HepG2 (cell line): ENCODE data around the gene HOMEZ. TPM values are rescaled to one million over a fixed set of nuclear protein-coding genes. Genes with fewer than 3 reads are reported as not detected.

Source experiments
- ETV5 ChIP-seq: IDR thresholded peaks from 2 replicates; pipeline ENCODE4 v1.6.1; 2018; ENCODE audit warnings: missing biosample characterization, missing genetic modification reagents, inconsistent platforms, borderline replicate concordance
- EZH2 ChIP-seq: conservative IDR thresholded peaks from 2 replicates; pipeline ENCODE4 v1.6.1; 2012; ENCODE audit warnings: mild to moderate bottlenecking, low read depth, low read length, moderate library complexity
- LCORL ChIP-seq, 2 experiments: fragments of 450-650 bp in 1 of 2; sonication (generic) in 1 of 2; formaldehyde crosslinking in 1 of 2; IDR thresholded peaks; 2 replicates each; pipeline versions ENCODE4 v1.5.0 to v1.6.1; 2017 to 2020; ENCODE audit warnings: antibody characterized with exemption in 1 of 2, missing genetic modification reagents in 1 of 2
- MBNL3 ChIP-seq: fragments of 250-450 bp; sonication (Bioruptor Pico); conservative IDR thresholded peaks from 2 replicates; pipeline ENCODE4 v1.8.0; 2022; ENCODE audit warnings: mild to moderate bottlenecking, inconsistent platforms
- MED8 ChIP-seq: sonication (generic); formaldehyde crosslinking; IDR thresholded peaks from 2 replicates; pipeline ENCODE4 v1.8.1; 2023; ENCODE audit warnings: mild to moderate bottlenecking, missing genetic modification reagents; ENCODE audit not compliant: insufficient replicate concordance
- TBP ChIP-seq: sonication (generic); formaldehyde crosslinking; IDR thresholded peaks from 2 replicates; pipeline ENCODE4 v1.5.0; 2020; ENCODE audit warnings: missing genetic modification reagents
- TMF1 ChIP-seq: sonication (generic); formaldehyde crosslinking; IDR thresholded peaks from 2 replicates; pipeline ENCODE4 v1.8.1; 2022; ENCODE audit warnings: low read depth, missing genetic modification reagents
- ZBTB21 ChIP-seq: sonication (generic); formaldehyde crosslinking; IDR thresholded peaks from 2 replicates; pipeline ENCODE4 v1.4.0; 2020; ENCODE audit warnings: missing genetic modification reagents
- ZBTB3 ChIP-seq: sonication (generic); formaldehyde crosslinking; IDR thresholded peaks from 2 replicates; pipeline ENCODE4 v1.4.0; 2020; ENCODE audit warnings: low read depth, mild to moderate bottlenecking, moderate library complexity, missing genetic modification reagents, borderline replicate concordance
- ZNF17 ChIP-seq: sonication (generic); formaldehyde crosslinking; IDR thresholded peaks from 2 replicates; pipeline ENCODE4 v1.5.0; 2020; ENCODE audit warnings: mild to moderate bottlenecking, missing genetic modification reagents
- ZNF878 ChIP-seq: sonication (generic); formaldehyde crosslinking; IDR thresholded peaks from 2 replicates; pipeline ENCODE4 v1.8.1; 2023; ENCODE audit warnings: mild to moderate bottlenecking, missing genetic modification reagents, moderate library complexity
- polyA plus RNA-seq, 8 experiments: library from polyadenylated mRNA; depleted of rRNA in 3 of 8; stranded (reverse) in 7 of 8; unstranded in 1 of 8; fragments of >200 nt; fragmentation: Illumina TruSeq in 4 of 8; extraction: Trizol in 4 of 8; gene quantifications; 2 replicates each; pipeline versions ENCODE4 v1.2.1 to v1.2.3, GENCODE V29; 2011 to 2016; ENCODE audit warnings: low read depth in 4 of 8, missing spikeins in 1 of 8, mixed read lengths in 1 of 8; ENCODE audit not compliant: insufficient read depth in 1 of 8
- total RNA-seq, 5 experiments: library from RNA; depleted of rRNA; stranded (reverse); fragments of >200 nt; fragmentation: Illumina TruSeq; extraction: Trizol; gene quantifications; 2 replicates each; pipeline ENCODE4 v1.2.3, GENCODE V29; 2016; ENCODE audit warnings: low read depth in 1 of 5
- TF ChIP-seq, protein P1 (sequence below): sonication (generic); formaldehyde crosslinking; IDR thresholded peaks from 2 replicates; pipeline ENCODE4 v1.5.1; 2020; ENCODE audit warnings: mild to moderate bottlenecking, missing genetic modification reagents, moderate library complexity
- TF ChIP-seq, protein P2 (sequence below): sonication (generic); formaldehyde crosslinking; IDR thresholded peaks from 2 replicates; pipeline ENCODE4 v1.4.0; 2020; ENCODE audit warnings: missing genetic modification reagents, mild to moderate bottlenecking, borderline replicate concordance
- TF ChIP-seq, protein P3 (sequence below): sonication (generic); formaldehyde crosslinking; IDR thresholded peaks from 2 replicates; pipeline ENCODE4 v1.4.0; 2020; ENCODE audit warnings: missing genetic modification reagents
- TF ChIP-seq, protein P4 (sequence below): sonication (generic); formaldehyde crosslinking; IDR thresholded peaks from 2 replicates; pipeline ENCODE4 v1.5.0; 2020; ENCODE audit warnings: missing genetic modification reagents
- TF ChIP-seq, protein P5 (sequence below): sonication (generic); formaldehyde crosslinking; conservative IDR thresholded peaks from 2 replicates; pipeline ENCODE4 v1.4.0; 2020; ENCODE audit warnings: missing genetic modification reagents
- TF ChIP-seq, protein P6 (sequence below): sonication (generic); formaldehyde crosslinking; IDR thresholded peaks from 2 replicates; pipeline ENCODE4 v1.4.0; 2020; ENCODE audit warnings: mild to moderate bottlenecking, missing genetic modification reagents

HOMEZ gene
- total and polyA plus RNA-seq, 2 of the 13 experiments (the other 11 are each of a cell fraction or from before 2014, with no cell fraction given): 14.5 to 31.8 TPM

DNA sequence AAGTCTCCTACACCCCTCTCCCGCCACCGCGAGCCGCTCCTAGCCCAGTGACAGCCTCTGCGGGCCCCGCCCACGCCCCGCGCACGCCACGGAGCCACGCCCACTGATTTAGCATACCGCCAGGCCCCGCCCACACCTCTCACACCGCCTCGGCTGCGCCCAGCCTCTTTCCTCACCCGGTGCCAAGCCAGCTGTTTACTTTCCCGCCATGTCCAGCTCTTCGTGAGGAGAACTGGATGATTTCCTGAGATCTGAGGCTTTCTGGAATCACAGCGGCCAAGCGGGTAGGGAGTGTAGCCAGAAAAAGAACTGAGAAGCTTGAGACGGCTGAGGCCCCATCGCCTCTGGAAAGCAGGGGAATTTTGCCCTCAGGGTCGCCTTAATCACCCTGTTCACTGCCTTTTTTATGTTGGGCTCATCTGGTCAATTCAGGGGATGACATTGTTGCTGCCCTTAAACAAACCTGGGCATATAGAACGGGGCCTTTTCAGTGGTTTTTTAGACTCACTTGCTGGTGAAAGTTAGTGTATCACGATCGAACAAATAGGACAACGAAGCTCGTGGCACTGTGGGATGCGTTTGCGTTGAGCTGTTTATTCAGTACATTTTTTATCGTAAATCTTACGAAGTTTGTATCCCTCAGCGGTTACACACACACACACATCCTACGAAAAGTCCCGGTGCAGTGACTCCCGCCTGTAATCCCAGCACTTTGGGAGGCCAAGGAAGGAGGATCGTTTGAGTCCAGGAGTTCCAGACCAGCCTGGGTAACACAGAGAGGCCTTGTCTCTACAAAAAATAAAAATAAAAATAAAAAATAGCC is 47.9 kb downstream of the HOMEZ start, which contains the start of gene RNF212B (continued):
- TF ChIP-seq, protein P1, sequence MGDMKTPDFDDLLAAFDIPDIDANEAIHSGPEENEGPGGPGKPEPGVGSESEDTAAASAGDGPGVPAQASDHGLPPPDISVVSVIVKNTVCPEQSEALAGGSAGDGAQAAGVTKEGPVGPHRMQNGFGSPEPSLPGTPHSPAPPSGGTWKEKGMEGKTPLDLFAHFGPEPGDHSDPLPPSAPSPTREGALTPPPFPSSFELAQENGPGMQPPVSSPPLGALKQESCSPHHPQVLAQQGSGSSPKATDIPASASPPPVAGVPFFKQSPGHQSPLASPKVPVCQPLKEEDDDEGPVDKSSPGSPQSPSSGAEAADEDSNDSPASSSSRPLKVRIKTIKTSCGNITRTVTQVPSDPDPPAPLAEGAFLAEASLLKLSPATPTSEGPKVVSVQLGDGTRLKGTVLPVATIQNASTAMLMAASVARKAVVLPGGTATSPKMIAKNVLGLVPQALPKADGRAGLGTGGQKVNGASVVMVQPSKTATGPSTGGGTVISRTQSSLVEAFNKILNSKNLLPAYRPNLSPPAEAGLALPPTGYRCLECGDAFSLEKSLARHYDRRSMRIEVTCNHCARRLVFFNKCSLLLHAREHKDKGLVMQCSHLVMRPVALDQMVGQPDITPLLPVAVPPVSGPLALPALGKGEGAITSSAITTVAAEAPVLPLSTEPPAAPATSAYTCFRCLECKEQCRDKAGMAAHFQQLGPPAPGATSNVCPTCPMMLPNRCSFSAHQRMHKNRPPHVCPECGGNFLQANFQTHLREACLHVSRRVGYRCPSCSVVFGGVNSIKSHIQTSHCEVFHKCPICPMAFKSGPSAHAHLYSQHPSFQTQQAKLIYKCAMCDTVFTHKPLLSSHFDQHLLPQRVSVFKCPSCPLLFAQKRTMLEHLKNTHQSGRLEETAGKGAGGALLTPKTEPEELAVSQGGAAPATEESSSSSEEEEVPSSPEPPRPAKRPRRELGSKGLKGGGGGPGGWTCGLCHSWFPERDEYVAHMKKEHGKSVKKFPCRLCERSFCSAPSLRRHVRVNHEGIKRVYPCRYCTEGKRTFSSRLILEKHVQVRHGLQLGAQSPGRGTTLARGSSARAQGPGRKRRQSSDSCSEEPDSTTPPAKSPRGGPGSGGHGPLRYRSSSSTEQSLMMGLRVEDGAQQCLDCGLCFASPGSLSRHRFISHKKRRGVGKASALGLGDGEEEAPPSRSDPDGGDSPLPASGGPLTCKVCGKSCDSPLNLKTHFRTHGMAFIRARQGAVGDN (CRISPR knock-in tag): peak; percentile 77
- TF ChIP-seq, protein P2, sequence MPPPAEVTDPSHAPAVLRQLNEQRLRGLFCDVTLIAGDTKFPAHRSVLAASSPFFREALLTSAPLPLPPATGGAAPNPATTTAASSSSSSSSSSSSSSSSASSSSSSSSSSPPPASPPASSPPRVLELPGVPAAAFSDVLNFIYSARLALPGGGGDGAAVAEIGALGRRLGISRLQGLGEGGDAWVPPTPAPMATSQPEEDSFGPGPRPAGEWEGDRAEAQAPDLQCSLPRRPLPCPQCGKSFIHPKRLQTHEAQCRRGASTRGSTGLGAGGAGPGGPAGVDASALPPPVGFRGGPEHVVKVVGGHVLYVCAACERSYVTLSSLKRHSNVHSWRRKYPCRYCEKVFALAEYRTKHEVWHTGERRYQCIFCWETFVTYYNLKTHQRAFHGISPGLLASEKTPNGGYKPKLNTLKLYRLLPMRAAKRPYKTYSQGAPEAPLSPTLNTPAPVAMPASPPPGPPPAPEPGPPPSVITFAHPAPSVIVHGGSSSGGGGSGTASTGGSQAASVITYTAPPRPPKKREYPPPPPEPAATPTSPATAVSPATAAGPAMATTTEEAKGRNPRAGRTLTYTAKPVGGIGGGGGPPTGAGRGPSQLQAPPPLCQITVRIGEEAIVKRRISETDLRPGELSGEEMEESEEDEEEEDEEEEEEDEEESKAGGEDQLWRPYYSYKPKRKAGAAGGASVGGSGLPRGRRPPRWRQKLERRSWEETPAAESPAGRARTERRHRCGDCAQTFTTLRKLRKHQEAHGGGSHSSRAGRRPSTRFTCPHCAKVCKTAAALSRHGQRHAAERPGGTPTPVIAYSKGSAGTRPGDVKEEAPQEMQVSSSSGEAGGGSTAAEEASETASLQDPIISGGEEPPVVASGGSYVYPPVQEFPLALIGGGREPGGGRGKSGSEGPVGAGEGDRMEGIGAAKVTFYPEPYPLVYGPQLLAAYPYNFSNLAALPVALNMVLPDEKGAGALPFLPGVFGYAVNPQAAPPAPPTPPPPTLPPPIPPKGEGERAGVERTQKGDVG (CRISPR knock-in tag): peak; percentile 57; the same call in 1 of the 2 replicates
- TF ChIP-seq ZBTB3: no peak
- TF ChIP-seq ZNF17 (CRISPR knock-in tag): no peak
- no peak for TF ChIP-seq TMF1
- TF ChIP-seq, protein P3, sequence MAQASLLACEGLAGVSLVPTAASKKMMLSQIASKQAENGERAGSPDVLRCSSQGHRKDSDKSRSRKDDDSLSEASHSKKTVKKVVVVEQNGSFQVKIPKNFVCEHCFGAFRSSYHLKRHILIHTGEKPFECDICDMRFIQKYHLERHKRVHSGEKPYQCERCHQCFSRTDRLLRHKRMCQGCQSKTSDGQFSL (CRISPR knock-in tag): no peak
- no peak for TF ChIP-seq LCORL (IDR thresholded peaks at IDR 0.05)
- TF ChIP-seq LCORL (CRISPR knock-in tag; IDR thresholded peaks at IDR 0.05): peak; percentile 48; the same call in 1 of the 2 replicates
- TF ChIP-seq, protein P4, sequence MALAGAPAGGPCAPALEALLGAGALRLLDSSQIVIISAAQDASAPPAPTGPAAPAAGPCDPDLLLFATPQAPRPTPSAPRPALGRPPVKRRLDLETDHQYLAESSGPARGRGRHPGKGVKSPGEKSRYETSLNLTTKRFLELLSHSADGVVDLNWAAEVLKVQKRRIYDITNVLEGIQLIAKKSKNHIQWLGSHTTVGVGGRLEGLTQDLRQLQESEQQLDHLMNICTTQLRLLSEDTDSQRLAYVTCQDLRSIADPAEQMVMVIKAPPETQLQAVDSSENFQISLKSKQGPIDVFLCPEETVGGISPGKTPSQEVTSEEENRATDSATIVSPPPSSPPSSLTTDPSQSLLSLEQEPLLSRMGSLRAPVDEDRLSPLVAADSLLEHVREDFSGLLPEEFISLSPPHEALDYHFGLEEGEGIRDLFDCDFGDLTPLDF (CRISPR knock-in tag): peak; percentile 90
- TF ChIP-seq TBP: no peak
- TF ChIP-seq, protein P5, sequence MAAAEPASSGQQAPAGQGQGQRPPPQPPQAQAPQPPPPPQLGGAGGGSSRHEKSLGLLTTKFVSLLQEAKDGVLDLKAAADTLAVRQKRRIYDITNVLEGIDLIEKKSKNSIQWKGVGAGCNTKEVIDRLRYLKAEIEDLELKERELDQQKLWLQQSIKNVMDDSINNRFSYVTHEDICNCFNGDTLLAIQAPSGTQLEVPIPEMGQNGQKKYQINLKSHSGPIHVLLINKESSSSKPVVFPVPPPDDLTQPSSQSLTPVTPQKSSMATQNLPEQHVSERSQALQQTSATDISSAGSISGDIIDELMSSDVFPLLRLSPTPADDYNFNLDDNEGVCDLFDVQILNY (CRISPR knock-in tag): peak; percentile 72; the same call in 1 of the 2 replicates
- TF ChIP-seq MED8 (CRISPR knock-in tag): no peak
- no peak for TF ChIP-seq MBNL3 (CRISPR knock-in tag)
- TF ChIP-seq EZH2: no peak
- 0 out of 2 replicates have a peak, but pooled peaks have one; percentile 14 for TF ChIP-seq ETV5 (CRISPR knock-in tag)
- TF ChIP-seq, protein P6, sequence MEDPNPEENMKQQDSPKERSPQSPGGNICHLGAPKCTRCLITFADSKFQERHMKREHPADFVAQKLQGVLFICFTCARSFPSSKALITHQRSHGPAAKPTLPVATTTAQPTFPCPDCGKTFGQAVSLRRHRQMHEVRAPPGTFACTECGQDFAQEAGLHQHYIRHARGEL (CRISPR knock-in tag): peak; percentile 67; the same call in 1 of the 2 replicates
- TF ChIP-seq ZBTB21 (CRISPR knock-in tag): no peak
- TF ChIP-seq ZNF878 (CRISPR knock-in tag): peak; percentile 81; the same call in 1 of the 2 replicates
